SU-DHL-6 (cell line): ENCODE results near the gene PRDM16.

Source experiments
- H2AFZ ChIP-seq: fragments of 200-600 bp; sonication (generic); 2 replicates; pipeline ENCODE4 v1.6.1; 2014; ENCODE audit warnings: low read depth, mild to moderate bottlenecking, moderate library complexity, mixed read lengths, antibody characterized with exemption, low read length; ENCODE audit not compliant: severe bottlenecking
- H3F3A ChIP-seq: fragments of 200-600 bp; shearing (Covaris generic); 2 replicates; pipeline ENCODE4 v1.6.0; 2016; ENCODE audit warnings: antibody characterized with exemption, mild to moderate bottlenecking; ENCODE audit not compliant: insufficient read depth
- H3K27ac ChIP-seq: fragments of 200-600 bp; sonication (generic); 2 replicates; pipeline ENCODE4 v1.5.1; 2016; ENCODE audit warnings: low read depth, mild to moderate bottlenecking, low read length, moderate library complexity, mixed read lengths
- H3K27me3 ChIP-seq: fragments of 200-600 bp; sonication (generic), shearing (Covaris generic); 2 replicates; pipeline ENCODE4 v1.6.0; 2014; ENCODE audit warnings: mild to moderate bottlenecking, low read length
- H3K36me3 ChIP-seq: fragments of 200-600 bp; sonication (generic); 2 replicates; pipeline ENCODE4 v1.6.1; 2014; ENCODE audit warnings: mild to moderate bottlenecking, low read length, mixed read lengths
- H3K4me2 ChIP-seq: fragments of 300-600, 200-600 bp; shearing (Covaris generic), sonication (generic); 2 replicates; pipeline ENCODE4 v1.6.0; 2014; ENCODE audit warnings: low read length, low read depth, mild to moderate bottlenecking; ENCODE audit not compliant: poor library complexity, severe bottlenecking
- H3K4me3 ChIP-seq: fragments of 200-600 bp; sonication (generic); 2 replicates; pipeline ENCODE4 v1.5.1; 2014; ENCODE audit warnings: antibody characterized with exemption, low read length, mild to moderate bottlenecking, mixed read lengths; ENCODE audit not compliant: insufficient read depth, poor library complexity, severe bottlenecking
- H3K79me2 ChIP-seq: fragments of 200-600 bp; sonication (generic); 2 replicates; pipeline ENCODE4 v1.6.1; 2014; ENCODE audit warnings: mild to moderate bottlenecking, low read length, moderate library complexity; ENCODE audit not compliant: insufficient read depth
- H3K9ac ChIP-seq: fragments of 200-600 bp; sonication (generic); 2 replicates; pipeline ENCODE4 v1.7.0; 2014; ENCODE audit warnings: mild to moderate bottlenecking, low read length
- H3K9me2 ChIP-seq: fragments of 200-600 bp; sonication (generic); replicated peaks from 2 replicates; pipeline ENCODE4 v1.6.1; 2014; ENCODE audit warnings: low read length; ENCODE audit not compliant: insufficient read depth
- H3K9me3 ChIP-seq: fragments of 200-600 bp; sonication (generic); 2 replicates; pipeline ENCODE4 v1.6.1; 2014; ENCODE audit warnings: low read length, mixed read lengths; ENCODE audit not compliant: insufficient read depth
- H4K20me1 ChIP-seq: fragments of 200-600 bp; sonication (generic); 2 replicates; pipeline ENCODE4 v1.6.1; 2014; ENCODE audit warnings: low read depth, mild to moderate bottlenecking, antibody characterized with exemption, low read length, moderate library complexity, mixed read lengths
- EZH2phosphoT487 ChIP-seq: fragments of 200-600 bp; sonication (generic), shearing (Covaris generic); conservative IDR thresholded peaks from 2 replicates; pipeline ENCODE4 v1.6.1; 2018; ENCODE audit warnings: mild to moderate bottlenecking, antibody characterized with exemption, low read length, moderate library complexity, mixed read lengths
- TF ChIP-seq, protein P1 (sequence below): fragments of 200-600 bp; sonication (generic); IDR thresholded peaks from one replicate; pipeline ENCODE4 v1.5.1; 2017; ENCODE audit warnings: antibody characterized with exemption, mild to moderate bottlenecking, low read length, moderate library complexity; ENCODE audit not compliant: insufficient read depth, poor library complexity, severe bottlenecking

The PRDM16 gene

GRCh38 chr1:3029481-3029961, 39.5 kb upstream of the PRDM16 start:
- Histone ChIP-seq H3K9ac (no peak overlapping the region), H3K27me3 (no peaks in the 10 kb centered on the region), H3K27ac (no peak overlapping the region), H3F3A (no peaks in the 10 kb centered on the region), H3K9me2 (no peaks in the 10 kb centered on the region), H4K20me1 (no peaks in the 10 kb centered on the region), H2AFZ (no peak overlapping the region), H3K4me3 (no peak overlapping the region), H3K36me3 (no peaks in the 10 kb centered on the region), H3K79me2 (no peaks in the 10 kb centered on the region), H3K9me3 (no peaks in the 10 kb centered on the region), H3K4me2 (no peak overlapping the region)
- no peak for TF ChIP-seq EZH2phosphoT487
- TF ChIP-seq, protein P1, sequence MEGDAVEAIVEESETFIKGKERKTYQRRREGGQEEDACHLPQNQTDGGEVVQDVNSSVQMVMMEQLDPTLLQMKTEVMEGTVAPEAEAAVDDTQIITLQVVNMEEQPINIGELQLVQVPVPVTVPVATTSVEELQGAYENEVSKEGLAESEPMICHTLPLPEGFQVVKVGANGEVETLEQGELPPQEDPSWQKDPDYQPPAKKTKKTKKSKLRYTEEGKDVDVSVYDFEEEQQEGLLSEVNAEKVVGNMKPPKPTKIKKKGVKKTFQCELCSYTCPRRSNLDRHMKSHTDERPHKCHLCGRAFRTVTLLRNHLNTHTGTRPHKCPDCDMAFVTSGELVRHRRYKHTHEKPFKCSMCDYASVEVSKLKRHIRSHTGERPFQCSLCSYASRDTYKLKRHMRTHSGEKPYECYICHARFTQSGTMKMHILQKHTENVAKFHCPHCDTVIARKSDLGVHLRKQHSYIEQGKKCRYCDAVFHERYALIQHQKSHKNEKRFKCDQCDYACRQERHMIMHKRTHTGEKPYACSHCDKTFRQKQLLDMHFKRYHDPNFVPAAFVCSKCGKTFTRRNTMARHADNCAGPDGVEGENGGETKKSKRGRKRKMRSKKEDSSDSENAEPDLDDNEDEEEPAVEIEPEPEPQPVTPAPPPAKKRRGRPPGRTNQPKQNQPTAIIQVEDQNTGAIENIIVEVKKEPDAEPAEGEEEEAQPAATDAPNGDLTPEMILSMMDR = no peak

DNA sequence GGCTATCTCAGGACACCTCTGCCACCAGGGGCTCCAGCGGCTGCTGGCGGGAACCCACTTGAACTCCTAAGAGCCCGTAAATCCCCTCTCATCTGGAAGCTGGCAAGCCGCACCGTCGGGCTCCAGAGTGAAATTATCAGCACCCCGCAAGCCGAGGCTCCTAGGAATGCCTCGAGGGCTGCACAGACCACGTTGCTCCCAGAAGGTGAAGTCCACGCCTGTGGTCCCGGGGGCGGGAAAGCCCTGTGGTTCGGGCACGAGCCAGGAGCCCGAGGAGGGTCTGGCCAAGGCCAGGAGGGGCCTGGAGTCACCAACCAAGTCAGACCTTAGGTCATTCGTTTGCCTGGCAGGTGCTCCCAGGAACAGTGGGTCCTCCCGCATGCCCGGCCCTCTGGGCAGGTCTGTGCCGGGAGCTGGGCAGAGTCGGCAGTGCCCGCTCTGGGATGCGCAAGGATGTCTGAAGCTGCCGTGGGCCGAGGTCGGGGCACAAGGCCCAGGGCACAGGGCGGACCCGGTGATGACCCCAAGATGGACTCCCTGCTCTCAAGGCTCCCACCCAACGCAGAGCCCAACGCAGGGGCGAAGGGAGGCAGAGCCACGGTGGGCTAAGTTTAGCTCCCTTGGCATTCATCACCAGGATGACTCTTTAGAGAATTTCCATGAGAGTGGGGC, 38.9 kb upstream of the PRDM16 start:
- H3K4me2 ChIP-seq = no peak overlapping the region
- H3K27me3 ChIP-seq = no peaks in the 10 kb centered on the region
- no peaks in the 10 kb centered on the region for H3F3A ChIP-seq
- TF ChIP-seq EZH2phosphoT487 = no peak
- TF ChIP-seq, protein P1 = no peak
- H3K4me3 ChIP-seq = no peak overlapping the region
- no peaks in the 10 kb centered on the region for H4K20me1 ChIP-seq
- no peaks in the 10 kb centered on the region for H3K9me3 ChIP-seq
- H2AFZ ChIP-seq = no peak overlapping the region
- H3K79me2 ChIP-seq = no peaks in the 10 kb centered on the region
- no peak overlapping the region for H3K9ac ChIP-seq
- no peaks in the 10 kb centered on the region for H3K36me3 ChIP-seq
- no peak overlapping the region for H3K27ac ChIP-seq
- no peaks in the 10 kb centered on the region for H3K9me2 ChIP-seq

GRCh38 chr1:3030663-3031381, 38.2 kb upstream of the PRDM16 start:
- no peak overlapping the region for H3K27ac ChIP-seq
- H3F3A ChIP-seq = no peaks in the 10 kb centered on the region
- H4K20me1 ChIP-seq = no peaks in the 10 kb centered on the region
- H3K4me2 ChIP-seq = no peak overlapping the region
- no peak for TF ChIP-seq EZH2phosphoT487
- TF ChIP-seq, protein P1 = no peak
- no peak overlapping the region for H3K9ac ChIP-seq
- H2AFZ ChIP-seq = no peak overlapping the region
- H3K79me2 ChIP-seq = no peaks in the 10 kb centered on the region
- H3K4me3 ChIP-seq = no peak overlapping the region
- no peaks in the 10 kb centered on the region for H3K9me2 ChIP-seq
- no peaks in the 10 kb centered on the region for H3K9me3 ChIP-seq
- no peaks in the 10 kb centered on the region for H3K27me3 ChIP-seq
- no peaks in the 10 kb centered on the region for H3K36me3 ChIP-seq
